Heart right ventricle (tissue), 16 donors: ENCODE data around the gene LRRC75B. TPM values are rescaled to one million over a fixed set of nuclear protein-coding genes. Genes with fewer than 3 reads are reported as not detected.
"Not testable (repeated sequence)": the region's sequence is repeated elsewhere in the genome, so short reads cannot be mapped to it uniquely, and the experiment has no call there.

Source experiments
- ATAC-seq, 8 donors: fragments of 200-7000 bp; cut with Tn5 transposase; one replicate each; pipeline ENCODE4 v1.9.1; 2020; ENCODE audit warnings: mild to moderate bottlenecking in 8 of 8, moderate library complexity in 8 of 8, moderate number of reproducible peaks in 1 of 8
- DNase-seq, 2 donors: peaks; one replicate each; pipeline ENCODE4 v3.0.0-alpha.2; 2020
- H3K27ac ChIP-seq, 10 donors: fragments of 200-600 bp; sonication (generic) in 2 of 10; one replicate each; pipeline versions ENCODE4 v1.5.0 to v1.8.0; 2020 to 2022; ENCODE audit warnings: mild to moderate bottlenecking in 3 of 10
- H3K27me3 ChIP-seq, 7 donors: fragments of 200-600 bp; one replicate each; pipeline ENCODE4 v1.8.0; 2021 to 2022; ENCODE audit warnings: mild to moderate bottlenecking in 2 of 7
- H3K36me3 ChIP-seq, 9 donors: fragments of 200-600 bp; sonication (generic) in 1 of 9; one replicate each; pipeline versions ENCODE4 v1.5.0 to v1.8.0; 2020 to 2022; ENCODE audit warnings: mild to moderate bottlenecking in 2 of 9
- H3K4me1 ChIP-seq, 9 donors: fragments of 200-600 bp; sonication (generic) in 1 of 9; one replicate each; pipeline versions ENCODE4 v1.5.0 to v1.8.0; 2020 to 2022; ENCODE audit warnings: mild to moderate bottlenecking in 4 of 9
- H3K4me3 ChIP-seq, 10 donors: fragments of 200-600 bp; sonication (generic) in 2 of 10; one replicate each; pipeline versions ENCODE4 v1.5.0 to v1.8.0; 2020 to 2022; ENCODE audit warnings: mild to moderate bottlenecking in 7 of 10, moderate library complexity in 2 of 10
- H3K9me3 ChIP-seq, 11 donors: fragments of 200-600 bp in 10 of 11; sonication (generic) in 2 of 11; one replicate each; pipeline versions ENCODE4 v1.5.0 to v1.8.0; 2013 to 2022; ENCODE audit warnings: mild to moderate bottlenecking in 2 of 11, control low read depth in 1 of 11, moderate library complexity in 1 of 11
- WGBS, 2 donors: extraction: QIAGEN DNeasy Blood & Tissue Kit; methylation state at CpG; one replicate each; pipeline ENCODE4 v1.1.7; 2013; ENCODE audit warnings: inconsistent platforms in 1 of 2; 5-methylcytosine and 5-hydroxymethylcytosine counted together
- intact Hi-C, 10 donors: fragments of 100-400 bp; cut with DNase I; formaldehyde crosslinking; loops; one replicate each; pipeline versions ENCODE4 v1.11.1 to v1.14.2; 2022
- polyA plus RNA-seq, 2 donors: library from polyadenylated mRNA; stranded (reverse); fragments of 200-250 nt; gene quantifications; one replicate each; pipeline ENCODE4 v1.2.3, GENCODE V29; 2013
- total RNA-seq, 10 donors: library from RNA; stranded (reverse); fragmentation: NEBNext Ultra II Directional in 3 of 10; extraction: Animal tissue kit (Norgen Biotek cat#: 25700) in 3 of 10; gene quantifications; one replicate each; pipeline versions ENCODE4 v1.2.1 to v1.2.4, GENCODE V29; 2021 to 2023
- TF ChIP-seq, protein P1 (sequence below), 9 donors: fragments of 200-600 bp; sonication (generic) in 2 of 9; IDR thresholded peaks; one replicate each; pipeline versions ENCODE4 v1.5.0 to v1.8.0; 2021 to 2022; ENCODE audit warnings: antibody characterized with exemption in 9 of 9, mild to moderate bottlenecking in 5 of 9, moderate library complexity in 1 of 9
- donor health status: Arrhythmogenic right ventricular cardiomyopathy.
- donor health status: ischemic (EF 13 %, LVEDD 7.1; RV severe dilation, severe dysfunction).
- donor health status: healthy with polysubstance abuse.
- donor health status: DM: no; HTN: yes; CAD: no.
- donor health status: DM: no; HTN: no; CAD: no.
- donor health status: ischemic (EF 25% LVEDD 6.9; RV normal size, moderate dysfunction).
- donor health status: ischemic (EF 25% LVEDD 5.7; RV mildly dilated, moderate dysfunction).
- donor health status: healthy.
- donor health status: DM: yes; HTN: yes; CAD: no.
- donor health status: Ischemic cardiomyopathy.
- donor health status: ischemic (EF 35%, LVEDD 5.7; RV mildly dilated, moderate dysfunction).
- donor health status: nonischemic (EF 11% LVEDD 7.7; RV severe dilation, severe dysfunction).
- donor health status: DM: yes; HTN: yes; CAD: no.
- donor health status: PGD.
- donor health status: ischemic (EF 29% LVEDD 5.4; RV normal size, mild dysfunction).
- donor health status: nonischemic (EF 23%, LVEDD 6.1; RV moderate dilation, normal function).

The LRRC75B gene
- total and polyA plus RNA-seq, 12 donors = 2.0 to 12.4 (median 4.3) TPM

DNA sequence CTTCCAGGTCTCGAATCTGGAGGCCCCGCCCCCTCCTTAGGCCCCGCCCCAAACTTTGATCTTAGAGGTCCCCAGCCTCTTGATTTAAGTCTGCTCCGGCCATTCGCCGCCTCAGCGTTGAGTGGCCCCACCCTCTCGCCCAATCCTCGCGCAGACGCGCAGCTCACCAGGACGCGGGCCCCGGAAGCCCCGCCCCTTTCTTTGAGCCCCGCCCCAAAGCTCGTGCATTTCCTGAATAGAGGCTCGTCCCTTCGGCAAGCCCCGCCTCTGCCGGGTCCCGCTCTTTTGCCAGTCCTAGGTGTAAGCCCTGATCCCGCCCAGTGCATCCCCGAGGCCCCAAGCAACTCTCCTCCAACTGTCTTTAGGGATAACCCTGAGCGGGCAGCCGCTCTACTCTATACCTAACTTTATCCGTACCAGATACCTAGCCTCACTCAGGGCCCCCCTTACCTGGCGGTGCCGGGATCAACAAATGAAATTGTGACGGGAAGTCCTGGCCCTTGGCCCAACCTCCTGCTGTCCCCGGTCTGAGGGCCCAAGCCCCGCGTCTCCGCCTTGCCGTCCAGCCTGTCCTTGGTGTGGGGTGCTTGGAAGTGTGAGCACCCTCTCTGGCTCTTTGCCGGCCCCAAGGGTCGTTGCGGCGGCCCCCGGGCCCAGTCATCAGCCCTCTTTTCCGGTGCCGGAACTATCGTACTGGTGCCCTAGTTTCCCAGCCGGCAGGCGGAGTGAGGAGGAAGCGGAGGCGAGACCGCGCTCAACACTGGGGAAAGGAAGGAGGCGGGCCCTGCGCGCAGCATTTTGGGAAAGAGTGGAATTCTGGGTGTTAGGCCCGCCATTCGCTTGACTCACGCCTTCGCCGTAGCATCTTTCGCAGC lies 37.5 kb downstream of the LRRC75B start, which contains the start of gene SNRPD3:
Gene SNRPD3 (plus strand): TSS at position 835 of the 875 bp plus-strand sequence. CDS start 1,676 bp downstream, outside the sequence.
- 0% methylated on average over 59 of the region's 59 CpGs for WGBS, 2 donors
- H3K27ac ChIP-seq = peak within 1 kb of the TSS; percentile 94 to 99 (median 98)
- intact Hi-C loops = loop anchor here in 1 of 10 donors (10.0 kb wide), 1 partner anchor 641 kb away; no protein-coding TSS in a partner anchor
- peaks cover 0 to 41% (median 11%) of the 10 kb centered on the region in 9 donors for H3K36me3 ChIP-seq
- no peaks in the 10 kb centered on the region for H3K27me3 ChIP-seq
- peak within 1 kb of the TSS; percentile 68 to 100 (median 92) for H3K4me3 ChIP-seq
- DNase-seq = peak; percentile 100
- peak; percentile 90 to 97 (median 94) for ATAC-seq
- peaks cover 7 to 76% (median 65%) of the 10 kb centered on the region in 9 donors for H3K4me1 ChIP-seq
- TF ChIP-seq, protein P1, sequence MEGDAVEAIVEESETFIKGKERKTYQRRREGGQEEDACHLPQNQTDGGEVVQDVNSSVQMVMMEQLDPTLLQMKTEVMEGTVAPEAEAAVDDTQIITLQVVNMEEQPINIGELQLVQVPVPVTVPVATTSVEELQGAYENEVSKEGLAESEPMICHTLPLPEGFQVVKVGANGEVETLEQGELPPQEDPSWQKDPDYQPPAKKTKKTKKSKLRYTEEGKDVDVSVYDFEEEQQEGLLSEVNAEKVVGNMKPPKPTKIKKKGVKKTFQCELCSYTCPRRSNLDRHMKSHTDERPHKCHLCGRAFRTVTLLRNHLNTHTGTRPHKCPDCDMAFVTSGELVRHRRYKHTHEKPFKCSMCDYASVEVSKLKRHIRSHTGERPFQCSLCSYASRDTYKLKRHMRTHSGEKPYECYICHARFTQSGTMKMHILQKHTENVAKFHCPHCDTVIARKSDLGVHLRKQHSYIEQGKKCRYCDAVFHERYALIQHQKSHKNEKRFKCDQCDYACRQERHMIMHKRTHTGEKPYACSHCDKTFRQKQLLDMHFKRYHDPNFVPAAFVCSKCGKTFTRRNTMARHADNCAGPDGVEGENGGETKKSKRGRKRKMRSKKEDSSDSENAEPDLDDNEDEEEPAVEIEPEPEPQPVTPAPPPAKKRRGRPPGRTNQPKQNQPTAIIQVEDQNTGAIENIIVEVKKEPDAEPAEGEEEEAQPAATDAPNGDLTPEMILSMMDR (IDR thresholded peaks at IDR 0.05) = peak in 6 of 9 donors; percentile 9 to 28 (median 19)
- no peaks in the 10 kb centered on the region for H3K9me3 ChIP-seq

DNA sequence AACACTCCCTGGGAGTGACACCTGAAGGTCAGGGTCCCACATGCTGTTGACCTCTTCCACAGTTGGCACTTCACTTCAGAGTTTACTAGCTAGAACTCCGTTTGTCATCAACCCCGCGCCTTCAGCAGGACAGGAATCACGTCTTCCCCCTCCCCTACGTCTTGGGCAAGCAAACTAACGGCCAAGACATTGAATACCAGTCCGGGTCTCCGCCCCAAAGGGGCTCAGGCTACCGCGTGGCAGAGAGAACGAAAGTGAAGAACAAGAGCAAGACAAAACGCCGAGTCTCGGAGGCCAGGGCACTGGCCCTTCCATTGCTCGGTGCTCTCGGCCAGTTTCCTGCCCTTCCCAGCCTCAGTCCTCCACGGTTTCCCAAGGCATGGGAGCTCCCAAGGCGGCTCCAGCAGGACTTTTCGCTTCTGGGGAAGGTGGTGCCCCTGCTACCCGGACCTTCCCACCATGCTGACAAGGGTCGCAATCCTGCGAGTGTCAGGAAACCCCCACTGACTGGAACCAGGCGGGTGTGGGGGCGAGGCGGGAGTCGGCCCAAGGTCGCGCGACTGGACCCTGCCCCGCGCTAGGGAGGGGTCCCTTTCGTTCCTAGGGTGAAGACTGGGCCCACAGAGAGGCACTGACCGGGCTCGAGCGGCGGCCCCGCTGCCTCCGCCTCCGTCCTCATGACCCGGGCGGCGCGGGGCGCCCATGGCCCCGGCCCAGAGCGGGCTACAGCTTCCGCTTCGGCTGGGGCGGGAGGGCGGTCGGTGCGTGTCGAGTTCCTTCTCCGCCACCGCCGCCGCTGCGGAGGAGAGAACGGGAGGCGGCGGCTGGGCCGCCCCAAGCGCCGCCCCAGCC lies 38.3 kb downstream of the LRRC75B start, which contains the start of gene GUCD1:
Gene GUCD1 (minus strand): TSS at position 826 of the 852 bp plus-strand sequence. CDS start 147 bp downstream, at position 679.
- H3K27ac ChIP-seq = peak within 1 kb of the TSS; percentile 94 to 99 (median 98)
- WGBS, 2 donors = 0 to 1% methylated on average over 64 of the region's 64 CpGs
- peaks cover 7 to 76% (median 70%) of the 10 kb centered on the region in 9 donors for H3K4me1 ChIP-seq
- DNase-seq (no peak), ATAC-seq (peak in 2 of 8 donors; percentile 0 to 27)
- TF ChIP-seq, protein P1 (IDR thresholded peaks at IDR 0.05) = no peak
- no peaks in the 10 kb centered on the region for H3K9me3 ChIP-seq
- peak within 1 kb of the TSS; percentile 68 to 100 (median 92) for H3K4me3 ChIP-seq
- intact Hi-C loops = loop anchor here in 1 of 10 donors (10.0 kb wide), 1 partner anchor 640 kb away; no protein-coding TSS in a partner anchor
- no peaks in the 10 kb centered on the region for H3K27me3 ChIP-seq
- H3K36me3 ChIP-seq = peaks cover 0 to 37% (median 11%) of the 10 kb centered on the region in 9 donors

DNA sequence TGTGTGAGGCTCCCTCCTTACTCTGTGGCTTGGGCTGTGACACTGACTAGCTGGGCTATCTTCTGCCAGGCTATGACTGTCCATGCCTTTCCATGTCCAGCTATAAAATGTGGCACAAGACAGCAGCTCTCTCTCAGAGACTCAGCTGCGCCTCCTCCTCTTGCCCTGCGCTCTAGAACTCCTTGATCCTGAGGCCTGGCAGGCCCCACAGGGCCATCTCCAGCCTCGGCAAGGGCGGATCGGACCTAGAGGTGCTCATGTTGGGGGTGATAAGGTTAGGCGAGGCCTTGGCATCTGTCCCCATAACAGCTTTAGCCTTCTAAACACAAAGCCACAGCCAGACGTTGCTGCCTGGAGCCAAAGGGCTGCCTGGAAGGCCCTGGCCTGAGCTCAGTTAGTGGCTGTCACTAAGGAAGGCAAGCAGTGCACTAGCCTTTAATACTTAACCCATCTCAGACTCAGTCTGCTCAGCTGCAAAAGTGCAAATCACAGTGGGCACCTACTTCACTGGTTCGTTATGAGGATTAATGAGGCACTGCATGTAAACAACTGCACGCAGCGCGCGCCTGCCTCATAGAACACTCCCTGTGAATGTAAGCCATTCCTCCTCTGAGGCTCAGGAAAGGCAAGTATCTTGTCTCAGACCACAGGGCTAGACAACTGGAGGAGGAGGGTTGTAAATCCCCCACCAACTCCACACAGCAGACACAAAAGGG lies 39.1 kb downstream of the LRRC75B start:
- DNase-seq = peak; percentile 33 to 39
- intact Hi-C loops = loop anchor here in 1 of 10 donors (10.0 kb wide), 1 partner anchor 639 kb away; no protein-coding TSS in a partner anchor
- peak in 3 of 8 donors; percentile 0 to 5 (median 1) for ATAC-seq

DNA sequence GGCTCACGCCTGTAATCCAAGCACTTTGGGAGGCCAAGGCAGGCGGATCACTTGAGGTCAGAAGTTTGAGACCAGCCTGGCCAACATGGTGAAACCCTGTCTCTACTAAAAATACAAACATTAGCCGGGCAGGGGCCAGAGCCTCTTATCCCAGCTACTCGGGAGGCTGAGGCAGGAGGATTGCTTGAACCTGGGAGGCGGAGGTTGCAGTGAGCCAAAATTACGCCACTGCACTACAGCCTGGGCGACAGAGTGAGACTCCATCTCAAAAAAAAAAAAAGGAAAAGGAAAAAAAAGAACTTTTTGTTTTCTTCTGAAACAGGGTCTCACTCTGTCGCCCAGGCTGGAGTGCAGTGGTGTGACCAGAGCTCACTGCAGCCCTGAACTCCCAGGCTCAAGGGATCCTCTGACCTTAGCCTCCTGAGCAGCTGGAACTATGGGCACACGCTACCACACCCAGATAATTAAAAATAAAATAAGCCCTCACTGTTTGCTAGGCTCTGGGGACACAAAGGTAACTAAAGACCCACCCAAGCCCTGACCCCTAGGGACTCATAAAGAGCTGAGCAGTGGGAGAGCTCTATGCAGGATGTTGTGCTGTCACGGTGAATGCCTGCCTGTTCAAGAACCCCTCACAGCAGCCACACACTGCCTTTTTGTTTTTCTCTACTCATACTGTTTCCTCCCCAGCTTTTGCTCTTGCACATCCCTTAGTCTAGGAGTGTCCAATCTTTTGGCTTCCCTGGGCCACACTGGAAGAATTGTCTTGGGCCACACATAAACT lies 40.2 kb downstream of the LRRC75B start:
- not testable (repeated sequence) for DNase-seq, H3K4me3 ChIP-seq, ATAC-seq, H3K27me3 ChIP-seq, H3K9me3 ChIP-seq
- Histone ChIP-seq H3K4me1 (peaks cover 7 to 79% (median 68%) of the 10 kb centered on the region in 9 donors), H3K27ac (peak overlapping the region in 7 of 10 donors; percentile 97 to 99 (median 98)), H3K36me3 (peaks cover 0 to 36% (median 9%) of the 10 kb centered on the region in 9 donors)
- intact Hi-C loops = loop anchor here in 1 of 10 donors (10.0 kb wide), 1 partner anchor 638 kb away; no protein-coding TSS in a partner anchor
- WGBS, 2 donors = 84 to 85% methylated on average over 10 of the region's 10 CpGs

More for the DNA sequence above, 39.1 kb downstream of the LRRC75B start:
- TF ChIP-seq, protein P1 (IDR thresholded peaks at IDR 0.05) = no peak
- Histone ChIP-seq H3K27ac (peak overlapping the region; percentile 84 to 99 (median 98)), H3K4me1 (peaks cover 7 to 76% (median 69%) of the 10 kb centered on the region in 9 donors), H3K27me3 (no peaks in the 10 kb centered on the region), H3K4me3 (peak overlapping the region; percentile 68 to 100 (median 92)), H3K9me3 (no peaks in the 10 kb centered on the region), H3K36me3 (peaks cover 0 to 36% (median 11%) of the 10 kb centered on the region in 9 donors)
- 29 to 35% methylated on average over 12 of the region's 12 CpGs for WGBS, 2 donors
